A549 (cell line): ENCODE measurements around the gene IARS1. TPM values are rescaled to one million over a fixed set of nuclear protein-coding genes. Genes with fewer than 3 reads are reported as not detected.

ENCODE experiments used
- ATAC-seq, 2 experiments: fragments of 200-7000 bp in 1 of 2; fragments of >200 bp in 1 of 2; cut with Nextera tagmentation in 1 of 2; cut with Tn5 transposase in 1 of 2; 3 replicates each; pipeline versions ENCODE4 v1.8.0 to v1.9.1; 2018 to 2020; ENCODE audit warnings: mild to moderate bottlenecking in 1 of 2, moderate library complexity in 1 of 2
- CTCF ChIA-PET: fragments of 300-600 bp; sonication (Branson Sonifier 250); formaldehyde crosslinking; extraction: SDS; loops from one replicate; lab custom pipeline; 2021; ENCODE audit warnings: antibody characterized with exemption, inconsistent platforms; lab: Yijun Ruan, JAX
- POLR2A ChIA-PET: fragments of 350-600 bp; formaldehyde crosslinking; extraction: SDS; loops from one replicate; lab custom pipeline; 2021; ENCODE audit warnings: antibody characterized with exemption, inconsistent platforms; lab: Yijun Ruan, JAX
- DNase-seq, 2 experiments: peaks; one replicate each; pipeline versions ENCODE4 v3.0.0 to v3.0.0-alpha.2; 2011 to 2016; ENCODE audit warnings: low read depth in 1 of 2, low spot score in 1 of 2
- FAIRE-seq: peaks from 2 replicates; lab custom pipeline; 2011; peaks lifted over from hg19 to GRCh38; lab: Jason Lieb, UNC
- H3K27ac ChIP-seq, 2 experiments: fragments of >200 bp; sonication (Bioruptor Twin); formaldehyde crosslinking; 3 replicates each; pipeline ENCODE4 v1.5.1; 2016 to 2017
- H3K4me1 ChIP-seq: fragments of >200 bp; sonication (Bioruptor Twin); formaldehyde crosslinking; 3 replicates; pipeline ENCODE4 v1.6.1; 2016
- H3K4me2 ChIP-seq: fragments of >200 bp; sonication (Bioruptor Twin); formaldehyde crosslinking; 3 replicates; pipeline ENCODE4 v1.6.1; 2016
- H3K4me3 ChIP-seq: fragments of >200 bp; sonication (Bioruptor Twin); formaldehyde crosslinking; 3 replicates; pipeline ENCODE4 v1.5.1; 2016
- H3K9me3 ChIP-seq: fragments of >200 bp; sonication (Bioruptor Twin); formaldehyde crosslinking; 3 replicates; pipeline ENCODE4 v1.6.1; 2016
- BHLHE40 ChIP-seq: IDR thresholded peaks from 2 replicates; pipeline ENCODE4 v1.6.1; 2012; ENCODE audit warnings: low read depth, low read length, inconsistent platforms
- CEBPB ChIP-seq, 2 experiments: fragments of >200 bp in 1 of 2; sonication (Bioruptor Twin) in 1 of 2; formaldehyde crosslinking in 1 of 2; IDR thresholded peaks; 2 replicates each; pipeline ENCODE4 v1.6.1; 2012 to 2016
- CHD2 ChIP-seq: fragments of 150-350 bp; IDR thresholded peaks from 2 replicates; pipeline ENCODE4 v1.6.1; 2014; ENCODE audit warnings: low read length; ENCODE audit not compliant: partially characterized antibody
- EHF ChIP-seq: fragments of 250-450 bp; sonication (Bioruptor Pico); IDR thresholded peaks from 2 replicates; pipeline ENCODE4 v1.5.0; 2020; ENCODE audit warnings: mild to moderate bottlenecking
- FOSB ChIP-seq: fragments of 250-450 bp; sonication (Bioruptor Pico); IDR thresholded peaks from 2 replicates; pipeline ENCODE4 v1.5.0; 2020; ENCODE audit warnings: mild to moderate bottlenecking, moderate library complexity
- FOXS1 ChIP-seq: fragments of 250-450 bp; sonication (Bioruptor Pico); IDR thresholded peaks from 2 replicates; pipeline ENCODE4 v1.5.0; 2020; ENCODE audit warnings: mild to moderate bottlenecking, moderate library complexity
- GATA3 ChIP-seq: IDR thresholded peaks from 2 replicates; pipeline ENCODE4 v1.6.1; 2012; ENCODE audit warnings: borderline replicate concordance
- HEYL ChIP-seq: fragments of 250-450 bp; sonication (Bioruptor Pico); IDR thresholded peaks from 2 replicates; pipeline ENCODE4 v1.8.0; 2021; ENCODE audit warnings: mild to moderate bottlenecking, moderate library complexity
- HOXA7 ChIP-seq: fragments of 250-450 bp; sonication (Bioruptor Pico); IDR thresholded peaks from 2 replicates; pipeline ENCODE4 v1.5.0; 2020; ENCODE audit warnings: mild to moderate bottlenecking, moderate library complexity
- JUNB ChIP-seq: fragments of >200 bp; sonication (Bioruptor Twin); formaldehyde crosslinking; IDR thresholded peaks from 2 replicates; pipeline ENCODE4 v1.6.1; 2016
- MAFK ChIP-seq: fragments of 450-650 bp; IDR thresholded peaks from 2 replicates; pipeline ENCODE4 v1.6.1; 2014; ENCODE audit not compliant: partially characterized antibody
- MYC ChIP-seq: IDR thresholded peaks from 2 replicates; pipeline ENCODE4 v1.6.1; 2012; ENCODE audit warnings: mild to moderate bottlenecking, inconsistent platforms, low read length, improper control_type of control experiment, borderline replicate concordance
- NFE2L2 ChIP-seq: fragments of 150-350 bp; conservative IDR thresholded peaks from 2 replicates; pipeline ENCODE4 v1.6.1; 2014; ENCODE audit warnings: low read length
- NR3C1 ChIP-seq: fragments of >200 bp; sonication (Bioruptor Twin); formaldehyde crosslinking; IDR thresholded peaks from 3 replicates; pipeline ENCODE4 v1.6.1; 2017
- POLR2AphosphoS2 ChIP-seq: conservative IDR thresholded peaks from 2 replicates; pipeline ENCODE4 v1.6.1; 2012; ENCODE audit warnings: low read length, improper control_type of control experiment, inconsistent platforms
- RAD21 ChIP-seq, 2 experiments: fragments of >200 bp in 1 of 2; sonication (Bioruptor Twin) in 1 of 2; formaldehyde crosslinking in 1 of 2; IDR thresholded peaks in 1 of 2; conservative IDR thresholded peaks in 1 of 2; 2 replicates in 1 of 2; 3 replicates in 1 of 2; pipeline ENCODE4 v1.6.1; 2012 to 2018; ENCODE audit warnings: inconsistent platforms in 1 of 2
- RARB ChIP-seq: fragments of 250-450 bp; sonication (Bioruptor Pico); IDR thresholded peaks from 2 replicates; pipeline ENCODE4 v1.8.0; 2021; ENCODE audit warnings: mild to moderate bottlenecking, moderate library complexity
- RNF2 ChIP-seq: fragments of 200-600 bp; sonication (generic); IDR thresholded peaks from 2 replicates; pipeline ENCODE4 v1.6.1; 2016; ENCODE audit warnings: low read depth, mild to moderate bottlenecking, antibody characterized with exemption, moderate library complexity, borderline replicate concordance
- SMC3 ChIP-seq: fragments of >200 bp; sonication (Bioruptor Twin); formaldehyde crosslinking; IDR thresholded peaks from 3 replicates; pipeline ENCODE4 v1.6.1; 2018; ENCODE audit warnings: inconsistent platforms
- SREBF2 ChIP-seq: fragments of 450-650 bp; IDR thresholded peaks from 2 replicates; pipeline ENCODE4 v1.6.1; 2014; ENCODE audit warnings: mild to moderate bottlenecking, moderate library complexity
- TFCP2L1 ChIP-seq: fragments of 250-450 bp; sonication (Bioruptor Pico); IDR thresholded peaks from 2 replicates; pipeline ENCODE4 v1.5.0; 2021; ENCODE audit warnings: mild to moderate bottlenecking
- ZC3H11A ChIP-seq: fragments of 450-650 bp; IDR thresholded peaks from 2 replicates; pipeline ENCODE4 v1.6.1; 2014; ENCODE audit warnings: antibody characterized with exemption, mild to moderate bottlenecking
- WGBS: methylation state at CpG from one replicate; pipeline ENCODE4 v1.1.6; 2017; ENCODE audit errors: missing lambda C conversion rate; 5-methylcytosine and 5-hydroxymethylcytosine counted together
- polyA plus RNA-seq, 4 experiments: library from polyadenylated mRNA; depleted of rRNA in 3 of 4; stranded (reverse); fragments of >200 nt; fragmentation: RNase III in 1 of 4; extraction: RNeasy Plus Mini Kit Qiagen cat#74134 plus additional on column Dnase treatment in 1 of 4; gene quantifications; 2 replicates in 3 of 4; 3 replicates in 1 of 4; pipeline ENCODE4 v1.2.3, GENCODE V29; 2011 to 2017
- TF ChIP-seq, protein P1 (sequence below): fragments of 450-650 bp; IDR thresholded peaks from 2 replicates; pipeline ENCODE4 v1.6.1; 2014; ENCODE audit warnings: antibody characterized with exemption
- TF ChIP-seq, protein P2 (sequence below): fragments of 250-450 bp; sonication (Bioruptor Pico); IDR thresholded peaks from 2 replicates; pipeline ENCODE4 v1.5.0; 2021; ENCODE audit warnings: mild to moderate bottlenecking, moderate library complexity, borderline replicate concordance

Gene IARS1
- polyA plus RNA-seq, 2 of the 4 experiments (the other 2 are of a cell fraction), result 121 to 244 TPM

DNA sequence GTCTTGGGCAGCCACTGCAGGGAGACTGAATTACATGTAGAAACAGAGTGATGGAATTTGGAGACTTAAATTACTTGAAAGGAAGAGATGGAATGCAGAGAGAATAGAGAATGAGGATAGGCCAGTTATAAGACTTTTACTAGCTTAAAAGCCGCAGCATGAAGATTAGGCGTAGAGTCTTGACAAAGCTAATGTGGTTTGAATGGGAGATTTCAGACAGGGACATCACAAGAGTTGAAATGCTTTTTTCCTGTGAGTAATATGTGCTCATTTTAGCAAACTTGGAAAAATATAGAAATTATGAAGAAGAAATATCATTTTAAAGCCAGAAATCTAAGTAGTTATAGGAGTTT lies 39.8 kb upstream of the IARS1 start:
- TF ChIP-seq NR3C1 (no peak), CHD2 (no peak), MYC (no peak), SREBF2 (no peak), FOSB (CRISPR knock-in tag) (no peak)
- H3K27ac ChIP-seq, result no peak overlapping the region
- WGBS, result 98% methylated on average over 2 of the region's 2 CpGs
- DNase-seq (no peak), ATAC-seq (no peak), FAIRE-seq (no peak)
- ChIA-PET POLR2A (no interaction called here), CTCF (interaction anchor here (0.6 to 1.8 kb wide), 5 partner anchors 8 to 329 kb away, joined by 3 to 5 read pairs (median 3); partner anchors contain the start of genes CENPP and NOL8)
- H3K4me2 ChIP-seq, result no peak overlapping the region
- no peak overlapping the region for H3K4me3 ChIP-seq
- no peaks in the 10 kb centered on the region for H3K4me1 ChIP-seq
- H3K9me3 ChIP-seq, result no peaks in the 10 kb centered on the region

DNA sequence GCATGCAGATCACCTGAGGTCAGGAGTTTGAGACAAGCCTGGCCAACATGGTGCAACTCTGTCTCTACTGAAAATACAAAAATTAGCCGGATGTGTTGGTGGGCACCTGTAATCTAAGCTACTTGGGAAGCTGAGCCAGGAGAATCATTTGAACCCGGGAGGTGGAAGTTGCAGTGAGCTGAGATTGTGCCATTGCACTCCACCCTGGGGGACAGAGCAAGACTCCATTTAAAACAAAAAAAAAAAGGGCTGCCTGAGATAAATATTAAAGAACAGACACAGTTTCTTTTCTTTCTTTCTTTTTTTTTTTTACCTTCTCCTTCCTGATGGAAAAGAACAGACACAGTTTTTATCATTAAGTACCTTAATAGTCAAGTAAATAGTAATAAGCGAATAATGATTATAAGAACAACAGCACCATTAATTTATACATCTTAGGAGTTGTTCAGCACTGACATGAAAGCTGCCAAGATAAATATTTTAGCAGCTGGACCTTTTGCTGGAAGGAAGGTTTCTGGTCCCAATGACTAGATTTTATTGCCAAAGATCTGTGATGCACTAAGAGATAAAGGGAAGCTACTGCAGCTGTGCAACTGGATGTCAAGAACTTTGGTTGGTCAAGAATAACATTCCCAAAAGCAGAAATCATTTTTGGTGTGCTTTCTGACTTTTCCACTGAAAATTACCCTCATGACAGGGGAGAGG lies 39.2 kb upstream of the IARS1 start:
- ATAC-seq (no peak), DNase-seq (no peak)
- WGBS, result 89% methylated on average over 3 of the region's 3 CpGs
- no peaks in the 10 kb centered on the region for H3K9me3 ChIP-seq
- POLR2A ChIA-PET, result no interaction called here
- TF ChIP-seq CEBPB (IDR thresholded peaks at IDR 0.05) (no peak), MAFK (no peak), POLR2AphosphoS2 (no peak), SMC3 (no peak), ZC3H11A (no peak), TFCP2L1 (CRISPR knock-in tag) (no peak), JUNB (no peak), FOXS1 (CRISPR knock-in tag) (no peak), RNF2 (no peak), NFE2L2 (no peak), RAD21 (conservative IDR thresholded peaks at IDR 0.05 in 1 of 2, IDR thresholded peaks at IDR 0.05 in 1 of 2) (no peak), RARB (CRISPR knock-in tag) (no peak), BHLHE40 (no peak), EHF (no peak), GATA3 (no peak), HOXA7 (no peak), HEYL (CRISPR knock-in tag) (no peak)
- TF ChIP-seq, protein P1, sequence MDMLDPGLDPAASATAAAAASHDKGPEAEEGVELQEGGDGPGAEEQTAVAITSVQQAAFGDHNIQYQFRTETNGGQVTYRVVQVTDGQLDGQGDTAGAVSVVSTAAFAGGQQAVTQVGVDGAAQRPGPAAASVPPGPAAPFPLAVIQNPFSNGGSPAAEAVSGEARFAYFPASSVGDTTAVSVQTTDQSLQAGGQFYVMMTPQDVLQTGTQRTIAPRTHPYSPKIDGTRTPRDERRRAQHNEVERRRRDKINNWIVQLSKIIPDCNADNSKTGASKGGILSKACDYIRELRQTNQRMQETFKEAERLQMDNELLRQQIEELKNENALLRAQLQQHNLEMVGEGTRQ, result no peak
- TF ChIP-seq, protein P2, sequence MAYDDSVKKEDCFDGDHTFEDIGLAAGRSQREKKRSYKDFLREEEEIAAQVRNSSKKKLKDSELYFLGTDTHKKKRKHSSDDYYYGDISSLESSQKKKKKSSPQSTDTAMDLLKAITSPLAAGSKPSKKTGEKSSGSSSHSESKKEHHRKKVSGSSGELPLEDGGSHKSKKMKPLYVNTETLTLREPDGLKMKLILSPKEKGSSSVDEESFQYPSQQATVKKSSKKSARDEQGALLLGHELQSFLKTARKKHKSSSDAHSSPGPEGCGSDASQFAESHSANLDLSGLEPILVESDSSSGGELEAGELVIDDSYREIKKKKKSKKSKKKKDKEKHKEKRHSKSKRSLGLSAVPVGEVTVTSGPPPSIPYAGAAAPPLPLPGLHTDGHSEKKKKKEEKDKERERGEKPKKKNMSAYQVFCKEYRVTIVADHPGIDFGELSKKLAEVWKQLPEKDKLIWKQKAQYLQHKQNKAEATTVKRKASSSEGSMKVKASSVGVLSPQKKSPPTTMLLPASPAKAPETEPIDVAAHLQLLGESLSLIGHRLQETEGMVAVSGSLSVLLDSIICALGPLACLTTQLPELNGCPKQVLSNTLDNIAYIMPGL, result no peak
- TF ChIP-seq, all 56 proteins: peak for 0
- CTCF ChIA-PET, result interaction anchor here (1.2 to 1.8 kb wide), 3 partner anchors 7 to 304 kb away, joined by 3 to 5 read pairs (median 4); partner anchors contain the start of genes CENPP and NOL8
- no peak overlapping the region for H3K27ac ChIP-seq
- no peak for FAIRE-seq
- H3K4me2 ChIP-seq, result no peak overlapping the region
- H3K4me1 ChIP-seq, result no peaks in the 10 kb centered on the region
- no peak overlapping the region for H3K4me3 ChIP-seq
